Prostate gland (tissue), 2 donors: ENCODE measurements around the gene EHMT1. TPM values are rescaled to one million over a fixed set of nuclear protein-coding genes. Genes with fewer than 3 reads are reported as not detected.
"Not testable (repeated sequence)": the region's sequence is repeated elsewhere in the genome, so short reads cannot be mapped to it uniquely, and the experiment has no call there.

Experiments used
- DNase-seq: peaks from one replicate; pipeline ENCODE4 v3.0.0-alpha.2; 2019; ENCODE audit warnings: low spot score
- H3K27ac ChIP-seq, 2 donors: fragments of 200-600 bp; sonication (generic); 2 replicates each; pipeline ENCODE4 v1.5.1; 2017 to 2019
- H3K27me3 ChIP-seq: fragments of 200-600 bp; sonication (generic); replicated peaks from 2 replicates; pipeline ENCODE4 v1.5.1; 2019; ENCODE audit not compliant: insufficient read depth
- H3K36me3 ChIP-seq, 2 donors: fragments of 200-600 bp; sonication (generic); 1 replicate in 1 of 2; 2 replicates in 1 of 2; pipeline versions ENCODE4 v1.5.1 to v1.8.1; 2017 to 2019
- H3K4me1 ChIP-seq: fragments of 200-600 bp; sonication (generic); replicated peaks from 2 replicates; pipeline ENCODE4 v1.5.1; 2019
- H3K4me3 ChIP-seq, 2 donors: fragments of 200-600 bp; sonication (generic); 2 replicates each; pipeline ENCODE4 v1.5.1; 2017 to 2019
- H3K9me3 ChIP-seq: fragments of 200-600 bp; sonication (generic); 2 replicates; pipeline ENCODE4 v1.5.1; 2017
- POLR2A ChIP-seq: fragments of 450-650 bp; IDR thresholded peaks from one replicate; pipeline ENCODE4 v1.6.1; 2016; ENCODE audit warnings: antibody characterized with exemption, mild to moderate bottlenecking
- POLR2AphosphoS5 ChIP-seq: sonication (generic); formaldehyde crosslinking; IDR thresholded peaks from one replicate; pipeline ENCODE4 v1.6.1; 2017; ENCODE audit warnings: antibody characterized with exemption
- WGBS: methylation state at CpG from one replicate; pipeline ENCODE4 v1.1.5; 2018; 5-methylcytosine and 5-hydroxymethylcytosine counted together
- intact Hi-C: fragments of 100-400 bp; cut with DNase I; formaldehyde crosslinking; loops from one replicate; pipeline ENCODE4 v1.14.2; 2022
- total RNA-seq, 2 donors: library from RNA; depleted of rRNA; stranded (reverse); fragments of >200 nt; gene quantifications; one replicate each; pipeline ENCODE4 v1.1.0, GENCODE V29; 2016
- TF ChIP-seq, protein P1 (sequence below), 4 experiments: fragments of 200-600 bp in 2 of 4; fragments of 450-650 bp in 2 of 4; sonication (generic) in 2 of 4; IDR thresholded peaks; 1 replicate in 3 of 4; 2 replicates in 1 of 4; pipeline ENCODE4 v1.5.1; 2016 to 2019; ENCODE audit warnings: antibody characterized with exemption in 4 of 4, mild to moderate bottlenecking in 2 of 4, moderate library complexity in 2 of 4

The EHMT1 gene
- total RNA-seq, 2 donors from 2014 or later: 81.3 to 149 TPM

DNA sequence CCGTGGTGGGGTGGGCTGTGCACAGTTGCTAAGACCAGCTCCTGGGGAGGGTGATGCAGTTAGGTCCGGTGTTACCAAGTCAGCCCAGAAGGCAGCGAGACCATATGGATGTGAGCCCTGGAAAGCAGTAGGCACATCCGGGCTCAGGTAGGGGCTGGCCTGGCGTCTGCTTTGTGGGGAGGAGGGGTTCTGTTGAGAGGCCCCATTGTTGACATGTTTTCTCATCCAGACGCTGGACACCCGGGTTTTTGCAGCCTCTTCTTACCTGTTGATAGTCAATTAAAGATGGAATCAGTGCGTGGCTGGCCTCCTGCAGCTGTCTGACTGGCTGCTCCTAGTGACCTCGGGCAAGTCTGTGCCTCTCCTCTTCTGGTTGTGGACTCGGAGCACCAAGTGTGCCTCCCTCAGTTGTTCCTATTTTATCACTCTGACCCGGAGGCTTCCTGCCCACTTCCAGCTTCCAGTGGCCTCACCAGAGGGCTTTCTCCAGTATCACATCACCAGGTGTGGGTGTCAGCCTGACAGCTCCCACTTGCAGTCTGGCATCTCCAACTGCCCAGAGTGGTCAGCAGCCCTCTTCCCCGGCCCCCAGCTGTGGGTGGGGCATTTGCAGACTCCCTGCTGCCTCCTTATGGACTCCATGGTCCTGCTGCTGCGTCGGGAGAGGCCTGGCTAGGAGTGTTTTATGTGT is 90.8 kb downstream of the EHMT1 start:
- no peaks in the 10 kb centered on the region for H3K4me1 ChIP-seq
- H3K27ac ChIP-seq: no peak overlapping the region

DNA sequence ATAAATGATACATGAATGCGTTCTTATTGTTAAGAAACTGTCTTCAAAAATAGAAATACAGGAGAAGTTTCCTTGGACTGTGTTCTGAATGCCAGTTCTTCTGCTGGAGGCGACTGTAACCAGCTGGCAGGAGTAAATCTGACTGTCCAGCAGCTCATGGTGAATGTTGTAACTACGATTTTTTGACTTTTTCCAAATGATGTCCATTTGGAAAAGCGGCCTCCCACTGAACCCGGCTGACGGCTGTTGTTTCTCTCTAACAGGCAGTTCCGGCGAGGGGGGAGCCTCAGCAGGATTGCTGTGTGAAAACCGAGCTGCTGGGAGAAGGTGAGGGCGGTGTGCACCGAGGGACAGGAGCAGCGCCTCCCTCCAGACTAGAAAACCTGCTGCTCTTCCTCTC is 91.9 kb downstream of the EHMT1 start:
- WGBS: 69% methylated on average over 12 of the region's 12 CpGs
- no peak for DNase-seq
- Histone ChIP-seq H3K27ac (no peak overlapping the region), H3K9me3 (no peaks in the 10 kb centered on the region), H3K4me3 (no peak overlapping the region), H3K27me3 (no peaks in the 10 kb centered on the region), H3K36me3 (no peaks in the 10 kb centered on the region), H3K4me1 (no peaks in the 10 kb centered on the region)
- TF ChIP-seq, protein P1, sequence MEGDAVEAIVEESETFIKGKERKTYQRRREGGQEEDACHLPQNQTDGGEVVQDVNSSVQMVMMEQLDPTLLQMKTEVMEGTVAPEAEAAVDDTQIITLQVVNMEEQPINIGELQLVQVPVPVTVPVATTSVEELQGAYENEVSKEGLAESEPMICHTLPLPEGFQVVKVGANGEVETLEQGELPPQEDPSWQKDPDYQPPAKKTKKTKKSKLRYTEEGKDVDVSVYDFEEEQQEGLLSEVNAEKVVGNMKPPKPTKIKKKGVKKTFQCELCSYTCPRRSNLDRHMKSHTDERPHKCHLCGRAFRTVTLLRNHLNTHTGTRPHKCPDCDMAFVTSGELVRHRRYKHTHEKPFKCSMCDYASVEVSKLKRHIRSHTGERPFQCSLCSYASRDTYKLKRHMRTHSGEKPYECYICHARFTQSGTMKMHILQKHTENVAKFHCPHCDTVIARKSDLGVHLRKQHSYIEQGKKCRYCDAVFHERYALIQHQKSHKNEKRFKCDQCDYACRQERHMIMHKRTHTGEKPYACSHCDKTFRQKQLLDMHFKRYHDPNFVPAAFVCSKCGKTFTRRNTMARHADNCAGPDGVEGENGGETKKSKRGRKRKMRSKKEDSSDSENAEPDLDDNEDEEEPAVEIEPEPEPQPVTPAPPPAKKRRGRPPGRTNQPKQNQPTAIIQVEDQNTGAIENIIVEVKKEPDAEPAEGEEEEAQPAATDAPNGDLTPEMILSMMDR (IDR thresholded peaks at IDR 0.05): no peak
- TF ChIP-seq POLR2A (no peak), POLR2AphosphoS5 (no peak)
- intact Hi-C loops: no loop called here

More for the DNA sequence above, 90.8 kb downstream of the EHMT1 start:
- Histone ChIP-seq H3K27me3 (no peaks in the 10 kb centered on the region), H3K9me3 (no peaks in the 10 kb centered on the region), H3K4me3 (no peak overlapping the region), H3K36me3 (no peaks in the 10 kb centered on the region)
- WGBS: 82% methylated on average over 14 of the region's 14 CpGs
- intact Hi-C loops: no loop called here
- no peak for TF ChIP-seq POLR2A
- TF ChIP-seq POLR2AphosphoS5: no peak
- TF ChIP-seq, protein P1 (IDR thresholded peaks at IDR 0.05): no peak
- DNase-seq: no peak

DNA sequence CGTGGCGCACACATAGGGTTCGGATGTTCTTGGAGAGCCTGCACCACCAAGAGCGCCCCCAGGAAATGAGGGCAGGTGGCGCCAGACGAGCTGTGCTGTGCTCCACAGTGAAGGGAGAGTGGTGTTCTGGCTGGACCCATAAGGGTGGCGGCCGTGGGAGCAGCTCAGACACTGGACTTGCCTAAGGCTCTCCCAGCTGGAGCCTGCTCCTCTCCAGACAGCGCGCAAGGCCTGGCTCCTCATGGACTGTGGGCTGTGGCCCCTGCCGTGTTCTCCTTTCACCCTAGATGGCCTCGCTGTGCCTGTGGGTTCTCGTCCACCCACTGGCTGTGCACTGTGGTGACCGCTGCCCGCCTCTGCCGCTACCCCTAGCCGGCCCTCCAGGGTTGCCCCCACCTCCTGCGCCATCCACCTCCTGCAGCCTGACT is 92.9 kb downstream of the EHMT1 start:
- 92% methylated on average over 18 of the region's 18 CpGs for WGBS
- Histone ChIP-seq H3K9me3 (no peaks in the 10 kb centered on the region), H3K4me1 (no peaks in the 10 kb centered on the region), H3K36me3 (no peaks in the 10 kb centered on the region), H3K27me3 (no peaks in the 10 kb centered on the region), H3K4me3 (no peak overlapping the region), H3K27ac (no peak overlapping the region)
- DNase-seq: no peak
- TF ChIP-seq, protein P1 (IDR thresholded peaks at IDR 0.05): no peak
- intact Hi-C loops: no loop called here

DNA sequence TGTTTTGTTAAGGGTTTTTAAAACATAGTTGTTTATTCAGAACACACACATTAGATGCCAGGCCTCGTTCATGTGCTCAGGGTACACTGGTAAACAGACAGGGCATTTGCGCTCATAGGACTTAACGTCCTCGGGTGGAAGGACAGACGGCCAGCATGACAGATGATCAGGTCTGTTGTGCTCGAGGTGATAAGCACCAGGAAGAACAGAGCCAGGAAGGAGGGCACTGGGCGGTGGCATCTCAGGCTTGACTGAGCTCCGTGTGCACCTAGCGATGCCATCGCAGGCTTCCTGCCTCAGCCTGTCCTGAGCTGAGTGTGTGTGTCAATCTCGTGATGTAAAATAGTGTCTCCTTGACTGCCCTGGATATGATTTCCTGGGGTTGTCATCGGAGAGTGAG is 96.5 kb downstream of the EHMT1 start:
- intact Hi-C loops: no loop called here
- Histone ChIP-seq H3K27ac (peak overlapping the region in 1 of 2 donors; percentile 41), H3K9me3 (no peaks in the 10 kb centered on the region), H3K27me3 (no peaks in the 10 kb centered on the region), H3K36me3 (no peaks in the 10 kb centered on the region), H3K4me3 (no peak overlapping the region), H3K4me1 (no peaks in the 10 kb centered on the region)
- peak; percentile 23 for DNase-seq
- TF ChIP-seq POLR2A (no peak), POLR2AphosphoS5 (peak; percentile 38)
- TF ChIP-seq, protein P1 (IDR thresholded peaks at IDR 0.05): no peak
- 74% methylated on average over 12 of the region's 12 CpGs for WGBS

DNA sequence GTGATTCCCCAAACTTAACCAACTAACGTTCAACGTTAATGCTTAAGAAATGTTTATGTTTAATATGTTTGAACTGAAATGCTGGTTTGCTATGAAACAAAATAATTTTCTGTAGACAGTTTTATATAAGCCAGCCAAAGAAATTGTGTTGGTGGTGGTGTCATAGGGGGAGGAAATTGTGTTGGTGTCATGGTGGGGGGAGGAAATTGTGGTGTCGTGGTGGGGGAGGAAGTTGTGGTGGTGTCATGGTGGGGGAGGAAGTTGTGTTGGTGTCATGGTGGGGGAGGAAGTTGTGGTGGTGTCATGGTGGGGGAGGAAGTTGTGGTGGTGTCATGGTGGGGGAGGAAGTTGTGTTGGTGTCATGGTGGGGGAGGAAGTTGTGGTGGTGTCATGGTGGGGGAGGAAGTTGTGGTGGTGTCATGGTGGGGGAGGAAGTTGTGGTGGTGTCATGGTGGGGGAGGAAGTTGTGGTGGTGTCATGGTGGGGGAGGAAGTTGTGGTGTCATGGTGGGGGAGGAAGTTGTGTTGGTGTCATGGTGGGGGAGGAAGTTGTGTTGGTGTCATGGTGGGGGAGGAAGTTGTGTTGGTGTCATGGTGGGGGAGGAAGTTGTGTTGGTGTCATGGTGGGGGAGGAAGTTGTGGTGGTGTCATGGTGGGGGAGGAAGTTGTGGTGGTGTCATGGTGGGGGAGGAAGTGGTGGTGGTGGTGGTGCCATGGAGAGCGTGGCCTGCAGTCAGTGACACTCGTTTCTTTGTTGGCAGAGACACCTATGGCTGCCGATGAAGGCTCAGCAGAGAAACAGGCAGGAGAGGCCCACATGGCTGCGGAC is 97.3 kb downstream of the EHMT1 start:
- H3K9me3 ChIP-seq, H3K27me3 ChIP-seq, DNase-seq, intact Hi-C loops, H3K36me3 ChIP-seq, H3K4me1 ChIP-seq, H3K4me3 ChIP-seq: not testable (repeated sequence)
- peak overlapping the region in 1 of 2 donors; percentile 41 for H3K27ac ChIP-seq
- WGBS: 80% methylated on average over 7 of the region's 7 CpGs
